ENCODE data around the gene MYO5C.

MYO5C gene, protein sequence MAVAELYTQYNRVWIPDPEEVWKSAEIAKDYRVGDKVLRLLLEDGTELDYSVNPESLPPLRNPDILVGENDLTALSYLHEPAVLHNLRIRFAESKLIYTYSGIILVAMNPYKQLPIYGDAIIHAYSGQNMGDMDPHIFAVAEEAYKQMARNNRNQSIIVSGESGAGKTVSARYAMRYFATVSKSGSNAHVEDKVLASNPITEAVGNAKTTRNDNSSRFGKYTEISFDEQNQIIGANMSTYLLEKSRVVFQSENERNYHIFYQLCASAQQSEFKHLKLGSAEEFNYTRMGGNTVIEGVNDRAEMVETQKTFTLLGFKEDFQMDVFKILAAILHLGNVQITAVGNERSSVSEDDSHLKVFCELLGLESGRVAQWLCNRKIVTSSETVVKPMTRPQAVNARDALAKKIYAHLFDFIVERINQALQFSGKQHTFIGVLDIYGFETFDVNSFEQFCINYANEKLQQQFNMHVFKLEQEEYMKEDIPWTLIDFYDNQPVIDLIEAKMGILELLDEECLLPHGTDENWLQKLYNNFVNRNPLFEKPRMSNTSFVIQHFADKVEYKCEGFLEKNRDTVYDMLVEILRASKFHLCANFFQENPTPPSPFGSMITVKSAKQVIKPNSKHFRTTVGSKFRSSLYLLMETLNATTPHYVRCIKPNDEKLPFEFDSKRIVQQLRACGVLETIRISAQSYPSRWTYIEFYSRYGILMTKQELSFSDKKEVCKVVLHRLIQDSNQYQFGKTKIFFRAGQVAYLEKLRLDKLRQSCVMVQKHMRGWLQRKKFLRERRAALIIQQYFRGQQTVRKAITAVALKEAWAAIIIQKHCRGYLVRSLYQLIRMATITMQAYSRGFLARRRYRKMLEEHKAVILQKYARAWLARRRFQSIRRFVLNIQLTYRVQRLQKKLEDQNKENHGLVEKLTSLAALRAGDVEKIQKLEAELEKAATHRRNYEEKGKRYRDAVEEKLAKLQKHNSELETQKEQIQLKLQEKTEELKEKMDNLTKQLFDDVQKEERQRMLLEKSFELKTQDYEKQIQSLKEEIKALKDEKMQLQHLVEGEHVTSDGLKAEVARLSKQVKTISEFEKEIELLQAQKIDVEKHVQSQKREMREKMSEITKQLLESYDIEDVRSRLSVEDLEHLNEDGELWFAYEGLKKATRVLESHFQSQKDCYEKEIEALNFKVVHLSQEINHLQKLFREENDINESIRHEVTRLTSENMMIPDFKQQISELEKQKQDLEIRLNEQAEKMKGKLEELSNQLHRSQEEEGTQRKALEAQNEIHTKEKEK (N-terminal part only)

DNA sequence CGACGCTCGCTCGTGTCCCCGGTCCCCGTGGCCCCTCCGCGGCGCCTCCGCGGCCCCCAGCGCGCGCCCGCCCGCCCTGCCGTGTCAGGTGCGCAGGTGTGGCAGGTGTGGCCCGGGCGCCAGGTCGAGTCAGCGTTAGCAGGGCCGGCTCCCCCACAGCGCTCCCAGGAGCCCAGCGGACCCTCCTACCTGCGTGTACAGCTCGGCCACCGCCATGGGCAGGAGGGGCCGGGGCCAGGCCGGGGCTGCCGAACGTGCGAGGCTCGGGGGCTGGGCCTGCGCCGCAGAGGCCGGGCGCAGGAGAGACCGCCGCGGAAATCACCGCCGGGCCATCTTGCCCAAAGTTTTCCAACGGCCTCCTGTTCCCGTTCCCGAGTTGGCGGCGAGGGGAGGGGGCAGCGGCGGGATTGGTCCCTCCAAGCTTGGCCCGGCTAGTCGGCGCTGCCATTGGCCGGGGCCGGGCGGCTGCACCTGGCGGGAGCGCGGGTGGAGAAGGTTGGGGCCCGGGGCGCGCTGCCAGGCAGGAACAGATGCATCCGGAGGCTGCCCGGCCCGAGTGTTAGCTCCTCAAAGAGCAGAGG is at the start of gene MYO5C:
Gene MYO5C, minus strand, starts transcription at position 384 of the 581 bp plus-strand sequence. Its CDS starts 168 bp downstream, at position 216.
- TF ChIP-seq, protein P1, sequence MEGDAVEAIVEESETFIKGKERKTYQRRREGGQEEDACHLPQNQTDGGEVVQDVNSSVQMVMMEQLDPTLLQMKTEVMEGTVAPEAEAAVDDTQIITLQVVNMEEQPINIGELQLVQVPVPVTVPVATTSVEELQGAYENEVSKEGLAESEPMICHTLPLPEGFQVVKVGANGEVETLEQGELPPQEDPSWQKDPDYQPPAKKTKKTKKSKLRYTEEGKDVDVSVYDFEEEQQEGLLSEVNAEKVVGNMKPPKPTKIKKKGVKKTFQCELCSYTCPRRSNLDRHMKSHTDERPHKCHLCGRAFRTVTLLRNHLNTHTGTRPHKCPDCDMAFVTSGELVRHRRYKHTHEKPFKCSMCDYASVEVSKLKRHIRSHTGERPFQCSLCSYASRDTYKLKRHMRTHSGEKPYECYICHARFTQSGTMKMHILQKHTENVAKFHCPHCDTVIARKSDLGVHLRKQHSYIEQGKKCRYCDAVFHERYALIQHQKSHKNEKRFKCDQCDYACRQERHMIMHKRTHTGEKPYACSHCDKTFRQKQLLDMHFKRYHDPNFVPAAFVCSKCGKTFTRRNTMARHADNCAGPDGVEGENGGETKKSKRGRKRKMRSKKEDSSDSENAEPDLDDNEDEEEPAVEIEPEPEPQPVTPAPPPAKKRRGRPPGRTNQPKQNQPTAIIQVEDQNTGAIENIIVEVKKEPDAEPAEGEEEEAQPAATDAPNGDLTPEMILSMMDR (IDR thresholded peaks at IDR 0.05; ENCODE audit: low read depth, low read length, missing control alignments) = no peak
- DNase-seq (ENCODE audit: low read depth) = no peak
- peak within 1 kb of the TSS; percentile 52 for H3K4me3 ChIP-seq (ENCODE audit: low read depth, low read length)
- in situ Hi-C loops (cut with HindIII; ENCODE audit: low sequenced_read_pairs) = no loop called here

DNA sequence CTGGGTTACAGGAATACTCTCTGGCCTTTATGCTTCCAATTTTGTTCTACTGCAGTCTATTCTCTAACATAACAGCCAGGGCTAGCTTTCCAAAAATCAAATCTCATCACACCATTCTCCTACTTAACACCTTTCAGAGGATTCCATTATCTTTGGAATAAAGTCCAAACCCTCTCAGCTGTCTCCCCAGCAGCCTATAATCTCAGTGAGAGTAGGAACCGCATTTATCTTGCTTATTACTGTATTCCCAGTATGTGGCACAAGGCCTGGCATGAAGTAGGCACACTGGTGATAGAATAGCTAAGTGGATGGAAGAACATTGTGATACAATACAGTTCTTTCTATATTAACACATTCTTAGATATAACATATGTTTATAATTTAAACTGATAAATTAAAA is 49.0 kb upstream of the MYO5C start:
- in situ Hi-C loops (cut with HindIII; ENCODE audit: low sequenced_read_pairs) = no loop called here
- TF ChIP-seq, protein P1 (IDR thresholded peaks at IDR 0.05; ENCODE audit: low read depth, low read length, missing control alignments) = no peak
- H3K4me3 ChIP-seq (ENCODE audit: low read depth, low read length) = no peak overlapping the region
- DNase-seq (ENCODE audit: low read depth) = no peak

DNA sequence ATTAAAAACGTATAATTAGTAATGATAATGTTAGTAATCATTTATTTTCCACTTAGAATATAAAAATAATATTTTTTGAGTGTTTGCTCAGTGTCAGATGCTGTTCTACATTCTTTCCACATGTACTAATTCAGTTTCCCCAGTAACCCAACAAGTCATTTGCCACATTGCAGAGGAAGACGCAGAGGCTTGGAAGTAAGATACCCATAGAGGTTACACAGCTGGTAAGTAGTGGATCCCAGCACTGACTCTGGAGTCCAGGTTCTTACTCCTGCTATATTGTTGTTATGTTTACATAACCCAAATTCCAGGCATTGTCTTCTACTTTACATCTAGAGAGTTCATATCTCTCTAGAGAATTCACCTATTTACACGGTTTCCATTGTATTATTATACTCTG is 48.2 kb upstream of the MYO5C start:
- DNase-seq (ENCODE audit: low read depth) = no peak
- H3K4me3 ChIP-seq (ENCODE audit: low read depth, low read length) = no peak overlapping the region
- TF ChIP-seq, protein P1 (IDR thresholded peaks at IDR 0.05; ENCODE audit: low read depth, low read length, missing control alignments) = no peak
- in situ Hi-C loops (cut with HindIII; ENCODE audit: low sequenced_read_pairs) = no loop called here

DNA sequence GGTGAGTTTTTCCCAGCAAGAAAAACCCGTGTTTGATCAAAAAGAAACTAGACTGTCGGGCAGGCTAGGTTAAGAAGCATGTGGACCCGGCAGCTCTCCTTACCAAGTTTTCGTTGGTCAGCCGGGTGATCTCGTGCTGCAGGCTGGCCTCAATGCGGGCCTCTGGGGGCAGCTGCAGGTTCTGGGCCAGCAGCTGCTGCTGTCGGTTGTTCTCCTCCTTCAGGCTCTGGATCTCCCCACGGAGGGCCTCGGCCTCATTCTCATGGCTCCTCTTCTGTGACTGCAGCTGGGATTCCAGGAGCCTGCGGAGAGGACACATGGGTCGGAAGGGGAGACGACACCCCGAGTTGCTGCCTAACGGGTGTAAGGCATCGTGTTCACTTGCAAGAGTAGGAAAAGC is 44.5 kb upstream of the MYO5C start:
- TF ChIP-seq, protein P1 (IDR thresholded peaks at IDR 0.05; ENCODE audit: low read depth, low read length, missing control alignments) = no peak
- no peak for DNase-seq (ENCODE audit: low read depth)
- in situ Hi-C loops (cut with HindIII; ENCODE audit: low sequenced_read_pairs) = no loop called here
- no peak overlapping the region for H3K4me3 ChIP-seq (ENCODE audit: low read depth, low read length)

DNA sequence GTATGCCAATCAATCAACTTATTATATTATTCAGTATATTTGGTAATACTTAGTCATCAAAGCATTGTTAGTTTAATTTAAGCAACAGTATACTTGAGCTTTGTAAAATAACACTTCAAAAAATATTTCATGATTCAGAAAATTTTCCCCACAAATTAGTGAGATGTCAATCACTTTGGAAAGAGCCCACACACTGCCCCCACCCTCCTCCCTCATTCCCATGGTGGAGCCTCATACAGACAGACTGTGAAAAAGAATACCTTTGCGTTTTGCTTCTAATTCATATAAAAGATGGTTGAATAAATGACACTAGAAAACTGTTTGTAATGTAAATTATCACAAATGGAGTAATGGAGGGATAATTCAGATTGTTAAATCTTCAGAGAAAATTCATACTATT is 43.3 kb upstream of the MYO5C start:
- TF ChIP-seq, protein P1 (IDR thresholded peaks at IDR 0.05; ENCODE audit: low read depth, low read length, missing control alignments) = no peak
- no peak for DNase-seq (ENCODE audit: low read depth)
- in situ Hi-C loops (cut with HindIII; ENCODE audit: low sequenced_read_pairs) = no loop called here
- H3K4me3 ChIP-seq (ENCODE audit: low read depth, low read length) = no peak overlapping the region

DNA sequence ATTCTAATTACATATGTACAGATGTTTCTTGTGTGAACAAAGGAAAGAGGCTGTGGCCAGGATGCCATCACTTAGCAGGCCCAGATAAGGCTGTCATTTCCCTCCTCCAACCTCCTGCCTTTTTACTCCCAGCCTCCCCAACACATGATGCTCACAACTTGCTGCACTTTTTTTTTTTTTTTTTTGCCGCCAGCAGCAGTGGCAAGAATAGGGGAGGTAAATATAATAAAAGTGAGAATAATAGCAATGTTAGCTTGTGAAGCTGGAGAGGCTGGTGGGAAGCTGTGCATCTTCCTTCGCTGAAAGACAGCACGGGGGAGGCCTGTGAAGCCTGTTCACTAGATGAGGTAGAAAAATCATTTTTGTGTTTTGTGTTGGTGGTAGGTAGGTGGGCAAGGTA is 42.5 kb upstream of the MYO5C start:
- in situ Hi-C loops (cut with HindIII; ENCODE audit: low sequenced_read_pairs) = no loop called here
- DNase-seq (ENCODE audit: low read depth) = no peak
- no peak overlapping the region for H3K4me3 ChIP-seq (ENCODE audit: low read depth, low read length)
- TF ChIP-seq, protein P1 (IDR thresholded peaks at IDR 0.05; ENCODE audit: low read depth, low read length, missing control alignments) = no peak

Measured in astrocyte of the cerebellum (primary cell).